NCI-H2029 treated with DMSO at 0.1 percent for 48 hours (cell line): Measurements from ENCODE around the gene TMEM59.
"Not testable (repeated sequence)": the region's sequence is repeated elsewhere in the genome, so short reads cannot be mapped to it uniquely, and the experiment has no call there.

Source experiments
- DNase-seq: peaks from one replicate; lab custom pipeline; 2025; lab: John Stamatoyannopoulos, UW

The TMEM59 gene

DNA sequence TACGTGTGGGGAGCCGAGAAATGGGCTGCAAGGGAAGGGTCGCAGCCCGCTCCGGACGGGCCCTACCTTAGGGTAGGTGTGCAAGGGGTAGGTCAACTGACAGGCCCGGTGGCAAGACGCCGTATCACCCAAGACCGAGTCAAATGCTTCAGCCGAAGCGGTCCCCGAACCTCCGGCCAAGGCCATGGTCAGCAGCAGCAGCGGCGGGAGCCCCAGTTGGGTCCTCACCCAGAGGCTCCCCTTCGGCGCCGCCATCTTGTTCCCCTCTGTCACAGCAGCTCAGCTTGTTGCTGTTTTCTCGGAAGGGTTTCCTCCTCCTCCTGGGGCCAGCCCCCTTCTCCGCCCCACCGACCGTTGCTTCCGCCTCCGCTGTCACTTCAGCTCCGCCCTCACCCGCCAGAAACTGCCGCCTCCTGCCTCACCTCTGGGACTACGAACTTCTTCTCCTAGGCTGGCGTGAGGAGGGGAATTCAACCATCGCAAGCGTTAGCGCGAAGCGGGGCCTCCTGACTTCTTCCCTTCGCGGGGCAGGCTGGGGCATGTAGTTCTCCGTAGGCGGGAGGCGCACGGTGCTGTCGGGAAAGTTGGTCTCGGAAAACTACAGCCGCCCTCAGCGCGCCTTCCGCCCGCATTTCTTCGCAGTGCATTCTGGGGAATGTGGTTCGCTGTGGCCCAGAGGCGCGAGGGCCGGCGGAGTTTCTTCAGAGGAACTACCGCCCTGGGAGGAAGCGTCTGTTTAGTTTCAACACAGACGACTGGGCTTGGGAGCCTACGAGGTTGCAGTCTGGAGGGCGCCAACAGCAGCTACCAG, at the start of gene TMEM59, which contains the start of gene TCEANC2:
Gene TMEM59 (minus strand): TSS at position 271 of the 811 bp plus-strand sequence. CDS start 16 bp downstream, at position 255.
Gene TCEANC2 (plus strand): TSS at position 675 of the 811 bp plus-strand sequence. CDS start 815 bp downstream, outside the sequence.
- peak; percentile 99 for DNase-seq

DNA sequence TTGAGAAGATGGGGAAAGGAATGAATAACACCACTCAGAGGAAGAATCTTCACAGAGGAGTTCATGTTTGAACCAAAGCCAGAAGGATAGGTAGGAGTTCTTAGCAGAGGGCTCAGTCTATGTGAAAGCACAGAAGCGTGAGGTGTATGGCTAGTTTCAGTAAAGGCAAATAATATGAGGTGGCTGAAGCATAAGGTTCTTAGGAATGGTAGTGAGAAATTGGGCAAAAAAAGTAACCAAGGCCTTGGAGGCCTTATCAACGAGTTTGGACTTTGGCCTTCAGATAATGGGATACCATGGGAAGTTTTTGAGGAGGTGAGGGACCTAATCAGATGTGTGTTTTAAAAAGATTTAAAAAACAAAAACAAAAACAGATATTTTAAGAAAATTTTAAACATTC, 47.5 kb upstream of the TMEM59 start:
- DNase-seq: no peak

- no peak for DNase-seq
These were observed 46.1 kb upstream of the TMEM59 start for GRCh38 chr1:54099061-54099610.

DNA sequence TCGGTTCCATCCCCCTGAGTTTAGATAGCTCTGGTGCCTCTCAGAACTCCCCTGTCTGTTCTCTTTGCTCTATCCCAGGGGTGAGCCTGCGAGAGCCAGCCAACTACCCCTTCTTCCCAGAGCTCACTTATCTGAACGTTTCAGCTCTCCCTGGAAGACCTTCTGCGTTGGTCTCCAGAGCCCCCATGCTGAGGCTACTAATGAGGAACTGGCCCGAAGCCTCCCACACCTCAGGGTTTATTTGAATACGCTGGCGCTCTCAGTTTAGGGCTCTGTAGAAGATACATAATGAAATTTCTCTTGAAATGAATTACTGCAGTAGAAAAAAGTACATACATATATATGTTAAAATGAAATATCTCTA, 43.9 kb upstream of the TMEM59 start:
- no peak for DNase-seq

DNA sequence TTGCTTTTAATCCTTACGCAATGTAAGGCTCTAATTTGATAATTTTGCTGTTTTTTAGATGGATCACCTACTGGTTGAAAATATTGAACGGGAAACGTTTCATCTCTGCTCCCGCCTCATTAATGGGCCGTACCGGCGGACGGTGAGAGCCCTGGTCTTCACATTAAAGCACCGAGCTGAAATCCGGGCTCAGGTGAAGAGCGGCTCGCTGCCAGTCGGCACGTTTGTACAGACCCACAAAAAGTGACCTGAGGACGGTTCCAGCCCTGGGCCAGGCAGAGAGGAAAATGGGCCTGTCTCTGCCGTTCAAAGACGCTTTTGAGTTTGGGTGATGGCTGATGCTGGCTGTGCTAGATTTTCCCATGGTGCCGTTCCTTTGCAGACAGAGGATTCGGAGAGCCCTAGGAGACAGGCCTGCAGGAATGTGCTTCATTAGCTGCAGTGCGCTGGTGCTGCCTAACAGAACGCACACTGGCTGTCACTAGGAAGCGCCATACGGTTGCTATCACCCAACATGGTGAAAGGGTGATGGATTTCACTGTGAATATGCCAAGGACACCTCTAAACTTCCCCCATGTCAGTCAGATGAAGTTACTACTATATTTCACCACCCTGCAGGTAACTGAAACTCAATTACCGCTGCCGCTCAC, 43.3 kb upstream of the TMEM59 start:
- DNase-seq: no peak

GRCh38 chr1:54095546-54096226, 42.7 kb upstream of the TMEM59 start:
- no peak for DNase-seq

DNA sequence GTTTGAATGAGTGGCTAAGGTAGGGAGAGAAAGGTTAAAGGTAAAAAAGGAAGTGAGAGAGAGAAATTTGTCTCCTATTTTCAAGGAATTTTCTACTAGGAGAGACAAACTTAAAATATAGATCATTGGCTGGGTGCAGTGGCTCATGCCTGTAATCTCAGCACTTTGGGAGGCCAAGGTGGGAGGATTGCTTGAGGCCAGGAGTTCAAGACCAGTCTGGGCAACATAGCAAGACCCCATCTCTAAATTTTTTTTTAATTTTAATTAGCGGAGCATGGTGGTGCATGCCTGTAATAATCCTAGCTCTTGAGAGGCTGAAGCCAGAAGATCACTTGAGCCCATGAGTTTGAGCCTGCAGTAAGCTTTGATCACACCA, 41.7 kb upstream of the TMEM59 start:
- DNase-seq: not testable (repeated sequence)

DNA sequence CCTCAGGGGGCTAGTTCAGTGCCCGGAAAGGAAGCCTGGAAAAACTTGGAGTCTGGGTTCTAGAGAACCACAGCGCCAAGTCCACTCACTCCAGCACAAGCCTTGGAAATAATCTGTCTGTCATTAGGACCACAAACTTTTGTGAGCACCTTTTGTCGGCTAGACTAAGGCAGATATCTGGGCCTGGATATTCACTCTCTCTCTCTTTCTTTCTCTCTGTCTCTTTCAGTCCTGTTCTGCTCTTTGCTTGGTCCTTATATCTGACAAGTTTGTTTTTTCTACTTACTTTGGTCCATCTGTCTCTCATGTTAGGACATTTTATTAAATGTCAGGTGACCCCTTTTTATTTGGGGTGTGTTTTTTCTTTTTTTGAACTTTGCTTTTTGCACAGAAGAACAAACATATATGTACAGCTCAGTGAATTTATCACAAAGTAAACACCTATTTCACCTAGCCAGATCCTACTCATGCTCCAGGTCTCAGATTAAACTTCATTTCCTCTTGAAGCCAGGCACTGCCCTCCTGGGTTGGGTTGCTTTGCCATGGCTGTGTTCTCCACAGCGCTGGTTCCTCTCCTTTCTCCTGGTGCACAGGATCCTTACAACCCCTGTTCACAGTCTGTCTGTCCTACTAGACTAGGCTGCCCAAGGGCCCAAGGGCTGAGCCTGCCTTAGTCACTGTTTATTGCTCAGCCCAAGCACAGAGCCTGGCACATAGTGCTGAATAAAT, 41.2 kb upstream of the TMEM59 start:
- no peak for DNase-seq

- DNase-seq: no peak
These were observed 38.7 kb upstream of the TMEM59 start for GRCh38 chr1:54091666-54092065.

DNA sequence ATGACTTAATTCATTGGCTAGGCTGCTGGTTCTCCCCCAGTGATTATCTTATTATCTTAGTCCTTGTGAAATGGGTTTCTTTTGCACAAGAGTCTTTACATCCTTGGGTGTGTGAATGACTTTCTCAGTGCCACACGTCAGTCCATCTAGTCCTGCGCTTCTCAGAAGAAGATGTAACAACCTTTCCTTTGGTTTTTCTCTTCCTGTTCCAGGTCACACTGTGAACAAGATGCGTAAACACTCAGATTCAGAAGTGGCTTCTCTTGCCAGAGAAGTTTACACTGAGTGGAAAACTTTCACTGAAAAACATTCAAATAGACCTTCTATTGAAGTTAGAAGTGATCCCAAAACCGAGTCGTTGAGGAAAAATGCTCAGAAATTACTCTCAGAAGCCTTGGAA, 35.4 kb upstream of the TMEM59 start:
- DNase-seq: no peak

- no peak for DNase-seq
These were observed 33.8 kb upstream of the TMEM59 start for GRCh38 chr1:54086754-54087153.

DNA sequence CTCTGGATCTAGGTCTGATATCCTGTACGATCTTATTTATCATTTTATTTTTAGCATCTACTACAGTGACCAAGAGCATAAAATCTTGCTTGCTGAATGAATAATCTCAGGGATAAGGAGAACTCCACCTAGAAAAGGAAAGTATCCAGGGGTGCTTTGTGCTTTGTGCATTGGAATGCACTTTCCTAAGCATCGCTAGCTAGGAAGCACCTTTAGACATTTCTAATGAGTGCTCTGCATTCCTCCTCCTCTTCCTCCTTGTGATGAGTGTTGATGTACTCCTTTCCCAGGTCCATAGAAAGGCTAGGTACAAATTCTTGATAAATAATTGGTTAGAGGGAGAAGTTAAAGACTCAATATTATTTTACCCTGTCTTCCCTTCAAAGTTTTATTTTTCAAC, 31.8 kb upstream of the TMEM59 start:
- DNase-seq: no peak

DNA sequence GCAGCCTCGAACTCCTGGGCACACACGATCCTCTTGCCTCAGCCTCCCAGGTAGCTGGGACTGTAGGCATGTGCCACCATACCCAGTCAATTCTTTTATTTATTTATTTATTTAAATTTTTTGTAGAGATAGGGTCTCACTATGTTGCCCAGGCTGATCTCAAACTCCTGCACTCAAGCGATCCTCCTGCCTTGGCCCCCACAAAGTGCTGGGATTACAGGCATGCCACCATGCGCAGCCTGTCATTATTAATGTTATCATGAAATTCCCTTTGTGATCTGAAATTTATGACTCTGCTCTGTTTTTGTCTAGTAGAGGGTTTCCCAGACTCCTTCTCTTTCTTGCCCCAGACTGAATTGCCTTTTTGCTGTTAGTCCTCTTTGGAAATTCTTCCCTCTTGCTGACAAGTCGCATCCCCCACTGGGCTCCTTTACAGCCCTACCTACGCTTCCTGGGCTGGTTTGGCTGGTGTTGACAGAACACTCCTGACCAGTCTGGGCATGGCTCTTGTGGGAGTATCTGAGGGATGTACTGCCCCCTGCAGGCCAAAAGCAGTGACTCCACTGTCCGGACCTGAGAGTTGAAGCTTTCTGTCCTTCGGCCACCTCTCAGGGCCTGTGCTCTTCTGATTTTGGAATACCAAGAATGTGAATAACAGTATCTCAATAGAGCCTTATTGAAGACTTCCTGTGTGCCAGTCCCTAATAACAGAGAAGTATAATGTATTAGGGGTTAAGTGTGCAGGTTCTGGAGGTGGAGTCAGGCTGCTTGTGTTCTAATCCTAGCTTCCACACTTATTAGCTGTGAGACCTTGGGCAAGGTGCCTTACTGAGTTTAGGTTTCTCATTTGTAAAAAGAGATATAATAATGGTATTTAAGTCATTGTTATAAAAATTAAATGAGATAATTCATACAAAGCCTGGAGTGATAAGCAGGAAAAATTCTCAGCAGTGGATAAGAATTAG, 28.6 kb upstream of the TMEM59 start:
- peak; percentile 89 for DNase-seq

DNA sequence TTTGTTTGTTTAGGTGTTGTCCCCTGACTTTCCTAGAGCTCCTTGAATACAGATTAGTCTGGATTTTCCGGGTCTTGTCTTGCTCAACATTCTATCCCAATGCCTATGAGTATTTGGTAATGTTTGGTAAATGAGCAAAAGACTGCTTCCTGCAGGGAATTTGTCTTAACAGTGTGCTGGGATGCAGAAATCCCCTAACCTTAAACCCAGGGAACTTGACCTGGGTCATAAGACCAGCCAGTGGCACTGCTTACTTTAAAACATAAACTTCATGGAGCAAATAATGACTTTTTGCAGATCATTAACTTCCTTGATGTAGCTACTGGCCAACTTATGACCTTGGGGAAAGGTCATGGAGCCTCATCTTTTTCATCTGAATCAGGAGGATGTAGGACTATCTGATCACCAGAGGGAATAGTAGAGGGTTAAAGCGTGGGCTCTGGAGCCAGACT, 27.6 kb upstream of the TMEM59 start:
- DNase-seq: no peak

DNA sequence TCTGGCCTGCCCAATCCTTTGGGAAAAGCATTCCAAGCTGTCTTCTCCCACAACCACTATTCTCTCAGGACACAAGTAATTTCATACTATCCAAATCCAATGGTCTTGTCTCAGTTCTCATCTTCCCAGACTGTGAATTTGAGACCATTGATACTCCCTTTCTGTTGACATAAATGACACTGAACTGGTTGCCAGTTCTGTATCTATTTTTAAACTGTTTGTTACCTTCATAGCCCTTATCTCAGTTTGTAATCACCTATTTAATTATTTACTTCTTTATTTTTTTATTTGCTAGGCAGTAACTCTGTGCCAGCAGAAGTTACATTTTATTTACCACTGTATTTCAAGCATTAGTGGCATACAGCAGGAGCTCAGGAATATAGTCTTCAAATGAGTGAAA, 24.4 kb upstream of the TMEM59 start:
- no peak for DNase-seq

GRCh38 chr1:54070171-54070837, 17.3 kb upstream of the TMEM59 start:
- DNase-seq: peak; percentile 83

GRCh38 chr1:54069791-54070170, 16.8 kb upstream of the TMEM59 start:
- DNase-seq: no peak

- DNase-seq: no peak
These were observed 11.3 kb upstream of the TMEM59 start for GRCh38 chr1:54064299-54064698.

DNA sequence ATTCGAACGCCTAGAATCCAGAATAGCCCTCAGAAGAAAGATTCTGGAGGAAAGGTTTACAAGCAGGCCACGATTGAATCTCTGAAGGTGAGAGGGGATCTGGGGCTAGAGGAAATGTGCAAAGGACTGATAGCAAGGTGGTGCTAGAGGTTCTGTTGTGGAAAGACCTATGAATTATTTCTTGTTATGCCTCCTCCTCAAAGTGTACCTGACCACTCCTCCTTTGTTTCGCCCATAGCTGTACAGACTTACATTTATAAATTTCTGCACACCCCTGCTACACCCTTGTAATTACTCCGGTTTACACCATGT, 1.4 kb upstream of the TMEM59 start:
- DNase-seq: no peak

- DNase-seq: no peak
These were observed 887 bp upstream of the TMEM59 start for GRCh38 chr1:54053745-54054437.
